Measurements from ENCODE around the gene GPR34. TPM values are rescaled to one million over a fixed set of nuclear protein-coding genes. Genes with fewer than 3 reads are reported as not detected.
A peak's percentile ranks its signal among the peaks of the same experiment; 100 is the strongest.
"Not testable (repeated sequence)": the region's sequence is repeated elsewhere in the genome, so short reads cannot be mapped to it uniquely, and the experiment has no call there.

The GPR34 gene, protein sequence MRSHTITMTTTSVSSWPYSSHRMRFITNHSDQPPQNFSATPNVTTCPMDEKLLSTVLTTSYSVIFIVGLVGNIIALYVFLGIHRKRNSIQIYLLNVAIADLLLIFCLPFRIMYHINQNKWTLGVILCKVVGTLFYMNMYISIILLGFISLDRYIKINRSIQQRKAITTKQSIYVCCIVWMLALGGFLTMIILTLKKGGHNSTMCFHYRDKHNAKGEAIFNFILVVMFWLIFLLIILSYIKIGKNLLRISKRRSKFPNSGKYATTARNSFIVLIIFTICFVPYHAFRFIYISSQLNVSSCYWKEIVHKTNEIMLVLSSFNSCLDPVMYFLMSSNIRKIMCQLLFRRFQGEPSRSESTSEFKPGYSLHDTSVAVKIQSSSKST
- total RNA-seq, result under 1 TPM in 1 of 2 donors, not detected in 1; 0.17 TPM
- 0 reads per million in 2 donors for total RNA-seq

GRCh38 chrX:41688835-41689234, at the start of gene GPR34:
TSS of gene GPR34 (plus strand) at chrX:41688973. CDS start at chrX:41695634, 6,661 bp downstream.
- H3K9me3 ChIP-seq (ENCODE audit: control insufficient read depth, low read length, poor library complexity, severe bottlenecking), result no peaks in the 10 kb centered on the region
- ATAC-seq (peak; percentile 68), DNase-seq (no peak)
- no peaks in the 10 kb centered on the region for H3K27me3 Mint-ChIP-seq
- H3K4me3 Mint-ChIP-seq, result peak within 1 kb of the TSS; percentile 33
- peak within 1 kb of the TSS; percentile 62 for H3K27ac Mint-ChIP-seq
- H3K4me1 Mint-ChIP-seq, result peaks cover 16% of the 10 kb centered on the region
- H3K36me3 Mint-ChIP-seq (ENCODE audit: low read depth), result no peaks in the 10 kb centered on the region

DNA sequence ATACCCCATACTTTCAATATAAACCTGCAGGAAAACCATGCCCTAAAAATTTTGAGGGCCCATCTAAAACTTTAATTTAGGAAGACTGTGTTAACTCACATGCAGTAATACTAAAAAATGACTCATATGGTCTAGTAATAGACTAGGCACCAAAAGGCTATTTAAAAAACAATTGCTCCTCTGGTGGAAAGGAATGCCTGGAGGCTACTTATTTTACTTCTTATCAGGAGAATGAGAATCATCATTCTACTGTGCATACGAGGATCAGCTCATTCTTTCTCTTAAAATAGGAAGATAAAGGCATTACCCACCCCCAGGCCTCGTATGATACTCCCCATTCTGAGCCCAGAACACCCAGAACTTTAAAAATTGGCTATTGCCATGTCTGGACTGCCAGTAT, 42.6 kb upstream of the GPR34 start:
- H3K9me3 ChIP-seq (ENCODE audit: control insufficient read depth, low read length, poor library complexity, severe bottlenecking); DNase-seq; ATAC-seq; H3K27me3 Mint-ChIP-seq; H3K27ac Mint-ChIP-seq; H3K36me3 Mint-ChIP-seq (ENCODE audit: low read depth); H3K4me3 Mint-ChIP-seq; H3K4me1 Mint-ChIP-seq: not testable (repeated sequence)

DNA sequence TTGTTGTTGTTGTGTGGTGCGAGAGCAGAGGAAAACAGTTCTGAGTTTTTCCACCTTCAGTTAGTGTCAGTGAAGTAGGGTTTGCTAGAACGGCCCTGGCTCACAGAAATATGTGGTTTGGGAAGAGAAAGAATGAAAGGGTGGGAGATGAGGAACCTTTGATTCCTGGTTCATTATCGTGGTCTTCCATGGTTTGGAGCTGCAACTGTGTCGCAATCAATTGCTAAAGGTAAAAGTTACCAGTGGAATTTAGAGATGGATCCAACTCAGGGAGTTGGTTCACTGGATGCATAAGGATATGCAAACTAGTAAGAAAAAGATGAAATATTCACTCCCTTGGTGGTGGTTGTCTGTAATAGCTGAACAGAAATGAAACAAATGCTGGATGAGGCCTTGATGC, 35.6 kb upstream of the GPR34 start:
- H3K9me3 ChIP-seq (ENCODE audit: control insufficient read depth, low read length, poor library complexity, severe bottlenecking), result no peaks in the 10 kb centered on the region
- Mint-ChIP-seq H3K4me1 (peaks cover under 1% of the 10 kb centered on the region), H3K4me3 (no peak overlapping the region), H3K36me3 (ENCODE audit: low read depth) (peaks cover 15% of the 10 kb centered on the region), H3K27ac (no peak overlapping the region), H3K27me3 (no peaks in the 10 kb centered on the region)
- ATAC-seq, result no peak
- no peak for DNase-seq

DNA sequence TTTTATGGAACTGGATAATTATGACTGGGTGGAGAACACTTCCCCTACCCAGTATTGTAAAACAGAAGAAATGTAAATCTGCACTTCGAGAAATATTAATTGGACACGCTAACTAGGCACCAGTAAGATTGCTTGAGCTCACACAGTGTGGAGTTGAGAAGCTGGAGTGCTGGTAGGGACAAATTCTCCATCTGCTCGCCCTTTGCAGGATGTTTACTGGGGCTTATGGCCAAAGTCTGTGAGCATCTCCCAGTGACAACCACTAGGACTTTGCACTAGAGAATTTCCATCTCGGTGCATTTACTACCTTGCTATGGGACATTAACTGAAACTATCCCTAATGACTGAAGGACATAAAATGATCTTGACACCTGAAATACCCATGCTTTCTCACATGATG, 33.7 kb upstream of the GPR34 start:
- Mint-ChIP-seq H3K27me3 (no peaks in the 10 kb centered on the region), H3K36me3 (ENCODE audit: low read depth) (peaks cover 23% of the 10 kb centered on the region), H3K27ac (no peak overlapping the region), H3K4me3 (no peak overlapping the region), H3K4me1 (peaks cover 5% of the 10 kb centered on the region)
- ATAC-seq, result no peak
- no peaks in the 10 kb centered on the region for H3K9me3 ChIP-seq (ENCODE audit: control insufficient read depth, low read length, poor library complexity, severe bottlenecking)
- DNase-seq, result no peak

DNA sequence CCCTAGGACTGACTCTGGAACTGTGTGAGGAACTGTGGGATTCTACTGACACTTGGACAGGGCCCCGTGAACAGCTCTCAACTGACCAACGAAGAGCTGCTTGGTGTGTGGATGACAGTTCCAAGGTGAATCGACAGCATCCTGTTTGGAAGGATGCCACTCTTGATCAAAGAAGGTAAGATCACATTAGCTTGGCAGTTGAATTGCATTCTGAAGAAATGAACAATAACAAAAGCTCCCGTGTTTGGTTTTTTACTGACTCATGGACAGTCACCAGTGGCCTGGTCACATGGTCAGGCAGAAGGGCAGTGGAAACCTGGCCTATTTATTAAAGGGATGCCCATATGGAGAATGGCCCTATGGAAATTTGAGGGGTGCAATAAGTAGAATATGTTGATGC, 33.1 kb upstream of the GPR34 start:
- ATAC-seq, result no peak
- Mint-ChIP-seq H3K4me1 (peaks cover 5% of the 10 kb centered on the region), H3K27me3 (no peaks in the 10 kb centered on the region)

DNA sequence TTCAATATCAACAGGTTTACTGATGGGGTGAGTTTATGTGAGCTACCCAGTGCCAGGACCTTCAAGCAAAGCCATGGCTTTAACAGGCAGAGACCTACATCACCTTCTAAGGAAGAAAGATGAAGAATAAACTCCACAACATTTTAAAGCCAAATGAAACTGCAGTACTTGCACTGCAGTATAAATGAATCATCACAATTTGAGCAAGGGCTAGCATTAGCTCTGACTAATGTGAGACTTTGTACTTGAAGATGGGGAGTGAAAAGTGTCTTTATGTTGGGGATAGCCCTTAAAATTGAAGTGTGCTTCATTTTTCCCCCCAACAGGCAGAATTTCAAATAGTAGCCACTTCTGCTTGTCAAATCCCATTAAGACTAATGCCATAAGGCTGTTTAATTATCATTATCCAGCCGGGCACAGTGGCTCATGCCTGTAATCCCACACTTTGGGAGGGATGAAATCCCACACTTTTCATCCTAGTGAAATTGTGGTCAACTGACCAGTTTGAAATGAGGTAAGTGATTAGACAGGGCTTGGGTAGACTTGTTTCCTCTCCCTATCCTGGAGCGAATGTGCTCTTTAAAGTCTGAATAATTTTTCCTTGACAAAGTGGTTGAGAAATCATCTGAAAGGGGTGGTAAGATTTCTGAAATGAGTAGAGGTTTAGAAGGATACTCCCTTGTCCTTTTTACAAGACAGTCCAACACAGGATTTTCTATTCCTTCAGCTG, 27.2 kb upstream of the GPR34 start:
- Mint-ChIP-seq H3K27me3 (no peaks in the 10 kb centered on the region), H3K4me3 (no peak overlapping the region), H3K36me3 (ENCODE audit: low read depth) (peaks cover 9% of the 10 kb centered on the region), H3K4me1 (peaks cover 9% of the 10 kb centered on the region), H3K27ac (no peak overlapping the region)
- ATAC-seq, result no peak
- DNase-seq, result no peak
- no peaks in the 10 kb centered on the region for H3K9me3 ChIP-seq (ENCODE audit: control insufficient read depth, low read length, poor library complexity, severe bottlenecking)

More for the DNA sequence above, 33.1 kb upstream of the GPR34 start:
- Mint-ChIP-seq H3K36me3 (ENCODE audit: low read depth) (peaks cover 22% of the 10 kb centered on the region), H3K4me3 (no peak overlapping the region), H3K27ac (no peak overlapping the region)
- no peaks in the 10 kb centered on the region for H3K9me3 ChIP-seq (ENCODE audit: control insufficient read depth, low read length, poor library complexity, severe bottlenecking)
- no peak for DNase-seq

DNA sequence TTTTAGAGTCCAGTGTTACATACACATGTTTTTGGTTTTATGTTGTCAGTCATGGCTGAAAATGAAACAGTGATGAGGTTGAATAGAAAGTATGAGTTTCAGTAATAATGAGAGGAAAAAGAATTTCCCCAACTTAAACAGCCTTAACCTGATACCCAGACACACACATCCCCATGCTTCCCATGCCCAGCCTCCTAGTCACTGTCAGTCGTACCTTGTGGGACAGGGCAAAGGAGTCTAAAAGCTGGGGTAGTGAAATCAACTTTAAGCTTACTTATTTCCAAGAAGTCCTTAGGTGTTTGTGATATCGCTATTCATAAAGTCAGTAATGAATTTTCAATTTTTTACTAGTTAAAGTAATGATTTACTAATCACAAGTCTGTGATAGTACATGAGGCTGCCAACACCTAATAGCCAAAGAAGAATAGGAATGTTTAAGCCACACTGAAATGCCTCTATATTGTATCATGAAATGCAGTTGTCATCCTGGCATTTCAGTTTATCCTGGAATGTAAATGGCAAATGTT, 24.3 kb upstream of the GPR34 start:
- H3K36me3 Mint-ChIP-seq (ENCODE audit: low read depth), result no peaks in the 10 kb centered on the region
- no peaks in the 10 kb centered on the region for H3K9me3 ChIP-seq (ENCODE audit: control insufficient read depth, low read length, poor library complexity, severe bottlenecking)
- ATAC-seq (no peak), DNase-seq (no peak)
- H3K4me1 Mint-ChIP-seq, result peaks cover 7% of the 10 kb centered on the region
- no peak overlapping the region for H3K27ac Mint-ChIP-seq
- no peaks in the 10 kb centered on the region for H3K27me3 Mint-ChIP-seq
- H3K4me3 Mint-ChIP-seq, result no peak overlapping the region

DNA sequence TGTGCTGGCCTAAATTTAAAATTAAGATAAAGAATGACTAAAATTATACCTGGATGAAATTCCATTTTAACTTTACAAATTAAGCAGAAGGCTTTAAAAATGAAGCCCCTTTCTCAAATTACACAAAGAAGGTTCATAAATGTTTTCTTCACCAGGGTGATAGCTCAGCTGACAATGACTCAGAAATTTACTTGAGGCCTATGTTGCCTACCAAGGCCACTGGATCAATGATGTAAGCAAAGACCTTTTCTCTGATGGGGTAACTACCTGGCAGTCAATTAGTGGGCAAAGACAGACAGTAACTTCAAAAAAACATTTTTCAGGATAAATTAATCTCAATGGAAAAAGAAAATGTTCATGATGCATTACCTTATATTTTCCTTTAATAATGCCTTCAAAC, 23.9 kb upstream of the GPR34 start:
- Mint-ChIP-seq H3K4me1 (peaks cover 7% of the 10 kb centered on the region), H3K27ac (no peak overlapping the region), H3K27me3 (no peaks in the 10 kb centered on the region), H3K36me3 (ENCODE audit: low read depth) (no peaks in the 10 kb centered on the region), H3K4me3 (no peak overlapping the region)
- H3K9me3 ChIP-seq (ENCODE audit: control insufficient read depth, low read length, poor library complexity, severe bottlenecking), result no peaks in the 10 kb centered on the region
- DNase-seq, result no peak
- ATAC-seq, result no peak

DNA sequence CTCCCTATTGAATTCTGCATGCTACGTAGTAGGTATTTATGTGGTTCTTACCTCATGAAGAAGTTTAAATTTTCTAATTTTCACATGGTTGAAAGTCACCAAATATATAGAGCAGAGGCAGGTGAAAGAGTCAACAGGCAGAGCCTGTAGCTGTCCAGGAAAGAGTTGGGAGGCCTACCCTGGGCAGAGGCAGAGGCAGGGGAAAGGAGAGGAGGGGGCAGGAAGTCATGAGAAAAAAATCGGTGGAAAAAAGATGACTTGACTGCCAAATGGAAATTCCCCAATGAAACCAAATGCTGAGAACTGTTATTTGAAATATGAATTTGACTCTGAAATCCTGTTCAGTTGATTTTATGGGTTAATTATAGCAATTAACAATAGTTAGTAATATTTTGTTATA, 23.1 kb upstream of the GPR34 start:
- ATAC-seq (no peak), DNase-seq (no peak)
- Mint-ChIP-seq H3K27ac (no peak overlapping the region), H3K4me3 (no peak overlapping the region), H3K27me3 (no peaks in the 10 kb centered on the region), H3K36me3 (ENCODE audit: low read depth) (no peaks in the 10 kb centered on the region), H3K4me1 (peaks cover 7% of the 10 kb centered on the region)
- H3K9me3 ChIP-seq (ENCODE audit: control insufficient read depth, low read length, poor library complexity, severe bottlenecking), result no peaks in the 10 kb centered on the region

GRCh38 chrX:41666251-41666650, 22.5 kb upstream of the GPR34 start:
- no peaks in the 10 kb centered on the region for H3K9me3 ChIP-seq (ENCODE audit: control insufficient read depth, low read length, poor library complexity, severe bottlenecking)
- Mint-ChIP-seq H3K27ac (no peak overlapping the region), H3K4me3 (peak overlapping the region; percentile 36), H3K36me3 (ENCODE audit: low read depth) (no peaks in the 10 kb centered on the region), H3K27me3 (no peaks in the 10 kb centered on the region), H3K4me1 (peaks cover 7% of the 10 kb centered on the region)
- ATAC-seq (no peak), DNase-seq (no peak)

- no peaks in the 10 kb centered on the region for H3K27me3 Mint-ChIP-seq
- DNase-seq, result no peak
- H3K27ac Mint-ChIP-seq, result no peak overlapping the region
- no peak overlapping the region for H3K4me3 Mint-ChIP-seq
- no peaks in the 10 kb centered on the region for H3K9me3 ChIP-seq (ENCODE audit: control insufficient read depth, low read length, poor library complexity, severe bottlenecking)
- no peaks in the 10 kb centered on the region for H3K36me3 Mint-ChIP-seq (ENCODE audit: low read depth)
- H3K4me1 Mint-ChIP-seq, result peaks cover 7% of the 10 kb centered on the region
- ATAC-seq, result no peak
Measured at GRCh38 chrX:41667631-41668030, 21.1 kb upstream of the GPR34 start.

GRCh38 chrX:41670112-41670511, 18.7 kb upstream of the GPR34 start:
- Mint-ChIP-seq H3K27me3 (no peaks in the 10 kb centered on the region), H3K4me3 (no peak overlapping the region), H3K4me1 (peaks cover 9% of the 10 kb centered on the region), H3K36me3 (ENCODE audit: low read depth) (no peaks in the 10 kb centered on the region), H3K27ac (no peak overlapping the region)
- DNase-seq, result no peak
- no peak for ATAC-seq
- no peaks in the 10 kb centered on the region for H3K9me3 ChIP-seq (ENCODE audit: control insufficient read depth, low read length, poor library complexity, severe bottlenecking)

GRCh38 chrX:41671082-41671481, 17.7 kb upstream of the GPR34 start:
- no peaks in the 10 kb centered on the region for H3K9me3 ChIP-seq (ENCODE audit: control insufficient read depth, low read length, poor library complexity, severe bottlenecking)
- H3K4me3 Mint-ChIP-seq, result no peak overlapping the region
- DNase-seq (no peak), ATAC-seq (no peak)
- H3K27me3 Mint-ChIP-seq, result no peaks in the 10 kb centered on the region
- H3K36me3 Mint-ChIP-seq (ENCODE audit: low read depth), result no peaks in the 10 kb centered on the region
- H3K27ac Mint-ChIP-seq, result no peak overlapping the region
- H3K4me1 Mint-ChIP-seq, result peaks cover 6% of the 10 kb centered on the region

Data from T-helper 17 cell (primary cell).